ENCODE data around the gene ZBTB17. TPM values are rescaled to one million over a fixed set of nuclear protein-coding genes. Genes with fewer than 3 reads are reported as not detected.

ZBTB17 gene
- total and polyA plus RNA-seq, 9 of the 15 experiments (the other 6 are each of a cell fraction or from before 2014, with no cell fraction given), result 1.1 to 53.4 (median 29.6) TPM

GRCh38 chr1:15899266-15899665 lies 76.6 kb downstream of the ZBTB17 start:
- ChIA-PET CTCF (ENCODE audit: low intra/inter-chr PET ratio) (no interaction called here), POLR2A (interaction anchor here (0.6 to 1.1 kb wide), 2 partner anchors 27 to 58 kb away, joined by 3 to 4 read pairs; no protein-coding TSS in a partner anchor)
- H3K36me3 ChIP-seq (ENCODE audit: control insufficient read depth, insufficient read depth, low read length), result peaks cover 42% of the 10 kb centered on the region
- intact Hi-C loops (cut with micrococcal nuclease), result no loop called here
- peaks cover 100% of the 10 kb centered on the region for H3K79me2 ChIP-seq (ENCODE audit: control insufficient read depth, insufficient read depth, low read length)
- H4K20me1 ChIP-seq (replicated peaks; ENCODE audit: control insufficient read depth, insufficient read depth, low read length), result peaks cover 8% of the 10 kb centered on the region
- peaks cover 6 to 10% of the 10 kb centered on the region in 2 experiments for H3K4me1 ChIP-seq (replicated peaks in 1 of 2; ENCODE audit: control insufficient read depth in 2 of 2, insufficient read depth in 2 of 2, low read length in 2 of 2)
- FAIRE-seq (no peak), DNase-seq (ENCODE audit: extremely low read depth in 1 of 4, low spot score in 3 of 4) (no peak), ATAC-seq (no peak)
- no peaks in the 10 kb centered on the region for H3K9me3 ChIP-seq (replicated peaks; ENCODE audit: control insufficient read depth, insufficient read depth, low read depth, low read length)
- no TSS peak for BruUV-seq (replicated peaks)
- peak; percentile 43; the same call in 1 of the 2 replicates for TF ChIP-seq C11orf30 (IDR thresholded peaks at IDR 0.05; ENCODE audit: low read depth)
- TF ChIP-seq PRDM10 (IDR thresholded peaks at IDR 0.05; ENCODE audit: partially characterized antibody), result peak; percentile 19
- TF ChIP-seq HMG20B (CRISPR knock-in tag; IDR thresholded peaks at IDR 0.05), result no peak
- no peak for TF ChIP-seq CEBPB (tag; IDR thresholded peaks at IDR 0.05)
- TF ChIP-seq ZNF384 (IDR thresholded peaks at IDR 0.05; ENCODE audit: low read depth, low read length), result peak; percentile 22; the same call in 1 of the 2 replicates
- peak; percentile 47 for TF ChIP-seq ZNF316 (IDR thresholded peaks at IDR 0.05)
- TF ChIP-seq DEAF1 (CRISPR knock-in tag; IDR thresholded peaks at IDR 0.05), result no peak
- peak; percentile 10; the same call in 1 of the 2 replicates for TF ChIP-seq MAFG (tag; conservative IDR thresholded peaks at IDR 0.05)
- no peak overlapping the region for H3K4me2 ChIP-seq (ENCODE audit: insufficient read depth, low read length)
- no peaks in the 10 kb centered on the region for H3K27me3 ChIP-seq (ENCODE audit: control insufficient read depth in 2 of 2, insufficient read depth in 2 of 2, low read length in 2 of 2)
- no peak overlapping the region for H3K4me3 ChIP-seq
- WGBS (ENCODE audit: insufficient coverage, low coverage, missing lambda C conversion rate), result 82% methylated on average over 9 of the region's 9 CpGs
- no peak overlapping the region; a peak in 1 of 4 replicates for H3K9ac ChIP-seq (ENCODE audit: insufficient read depth in 1 of 2, low read depth in 2 of 2, low read length in 2 of 2)
- H3K9me1 ChIP-seq (ENCODE audit: control insufficient read depth, insufficient read depth, low read length), result peaks cover 5% of the 10 kb centered on the region
- no peak overlapping the region for H2AFZ ChIP-seq (ENCODE audit: low read depth, low read length)
- in situ Hi-C loops (cut with MboI), result no loop called here
- peak overlapping the region; percentile 17; the same call in 2 of the 3 replicates for H3K27ac ChIP-seq (ENCODE audit: extremely low read depth, low read depth, low read length)

Data from K562 (cell line).